Hematopoietic multipotent progenitor cell treated with erythropoietin and hydrocortisone succinate and interleukin-3 and kit ligand, for 8 days (in vitro differentiated cells): ENCODE measurements around the gene DNMT3L.
"Not testable (repeated sequence)": the region's sequence is repeated elsewhere in the genome, so short reads cannot be mapped to it uniquely, and the experiment has no call there.

Experiments used
- DNase-seq: peaks from one replicate; pipeline ENCODE4 v3.0.0-alpha.2; 2015

The DNMT3L gene

GRCh38 chr21:44241281-44241680, 20.4 kb downstream of the DNMT3L start:
- not testable (repeated sequence) for DNase-seq

GRCh38 chr21:44240842-44241241, 20.9 kb downstream of the DNMT3L start, which contains the start of gene ICOSLG:
TSS of gene ICOSLG (minus strand) at chr21:44240943. CDS start at chr21:44240817, 126 bp downstream.
- not testable (repeated sequence) for DNase-seq

GRCh38 chr21:44240353-44240752, 21.3 kb downstream of the DNMT3L start:
- not testable (repeated sequence) for DNase-seq

GRCh38 chr21:44229561-44229960, 32.1 kb downstream of the DNMT3L start:
- not testable (repeated sequence) for DNase-seq

GRCh38 chr21:44228109-44228508, 33.6 kb downstream of the DNMT3L start:
- not testable (repeated sequence) for DNase-seq

- not testable (repeated sequence) for DNase-seq
Observed at GRCh38 chr21:44227614-44228013, 34.1 kb downstream of the DNMT3L start.

- DNase-seq, result not testable (repeated sequence)
Observed at GRCh38 chr21:44225605-44226004, 36.1 kb downstream of the DNMT3L start.

- not testable (repeated sequence) for DNase-seq
Observed at GRCh38 chr21:44223334-44223733, 38.4 kb downstream of the DNMT3L start.

GRCh38 chr21:44220674-44221073, 41.0 kb downstream of the DNMT3L start:
- not testable (repeated sequence) for DNase-seq

- not testable (repeated sequence) for DNase-seq
Observed at GRCh38 chr21:44218461-44218860, 43.2 kb downstream of the DNMT3L start.

- DNase-seq, result not testable (repeated sequence)
Observed at GRCh38 chr21:44211978-44212377, 49.7 kb downstream of the DNMT3L start.

- not testable (repeated sequence) for DNase-seq
Observed at GRCh38 chr21:44211574-44211973, 50.1 kb downstream of the DNMT3L start.

GRCh38 chr21:44207860-44208646, 53.6 kb downstream of the DNMT3L start:
- not testable (repeated sequence) for DNase-seq

GRCh38 chr21:44206698-44207676, 54.7 kb downstream of the DNMT3L start:
- not testable (repeated sequence) for DNase-seq

GRCh38 chr21:44206187-44206586, 55.5 kb downstream of the DNMT3L start:
- DNase-seq, result not testable (repeated sequence)

- not testable (repeated sequence) for DNase-seq
Observed at GRCh38 chr21:44202590-44203299, 59.0 kb downstream of the DNMT3L start.

- DNase-seq, result not testable (repeated sequence)
Observed at GRCh38 chr21:44199997-44200396, 61.7 kb downstream of the DNMT3L start.

GRCh38 chr21:44199448-44199847, 62.2 kb downstream of the DNMT3L start:
- DNase-seq, result no peak

- DNase-seq, result not testable (repeated sequence)
Observed at GRCh38 chr21:44197156-44197516, 64.6 kb downstream of the DNMT3L start.
